MCF 10A (cell line): ENCODE measurements around the gene MYL1. TPM values are rescaled to one million over a fixed set of nuclear protein-coding genes. Genes with fewer than 3 reads are reported as not detected.

Source experiments
- BruUV-seq: library from RNA; stranded (reverse); fragments of 400-500 nt; replicated peaks from 2 replicates; lab custom pipeline; 2021; lab: Mats Ljungman, UMichigan
- CTCF ChIA-PET: fragments of 300-600 bp; sonication (Branson Sonifier 250); formaldehyde crosslinking; extraction: SDS; loops from one replicate; lab custom pipeline; 2021; ENCODE audit warnings: antibody characterized with exemption, inconsistent platforms; lab: Yijun Ruan, JAX
- POLR2A ChIA-PET: fragments of 300-600, 350-650 bp; sonication (Branson Sonifier 250); formaldehyde crosslinking; extraction: SDS; loops from one replicate; lab custom pipeline; 2020; ENCODE audit warnings: antibody characterized with exemption, inconsistent platforms; lab: Yijun Ruan, JAX
- DNase-seq: peaks from one replicate; pipeline ENCODE4 v3.0.0-alpha.2; 2018; ENCODE audit not compliant: unreplicated experiment
- H3K27ac Mint-ChIP-seq: one replicate; pipeline ENCODE4 v1.8.0; 2022; ENCODE audit warnings: mild to moderate bottlenecking, low read depth, mixed read lengths; ENCODE audit not compliant: unreplicated experiment
- H3K27me3 Mint-ChIP-seq: one replicate; pipeline ENCODE4 v1.8.0; 2022; ENCODE audit warnings: mixed read lengths; ENCODE audit not compliant: insufficient read depth, unreplicated experiment
- H3K36me3 Mint-ChIP-seq: one replicate; pipeline ENCODE4 v1.8.0; 2022; ENCODE audit warnings: mild to moderate bottlenecking, moderate library complexity, mixed read lengths; ENCODE audit not compliant: insufficient read depth, unreplicated experiment
- H3K4me1 Mint-ChIP-seq: one replicate; pipeline ENCODE4 v1.8.0; 2022; ENCODE audit warnings: mixed read lengths; ENCODE audit not compliant: insufficient read depth, unreplicated experiment
- H3K4me3 Mint-ChIP-seq: one replicate; pipeline ENCODE4 v1.8.0; 2022; ENCODE audit warnings: mild to moderate bottlenecking, moderate library complexity, mixed read lengths; ENCODE audit not compliant: unreplicated experiment
- H3K9me3 Mint-ChIP-seq: one replicate; pipeline ENCODE4 v1.8.0; 2022; ENCODE audit warnings: mixed read lengths; ENCODE audit not compliant: unreplicated experiment
- intact Hi-C: fragments of 100-400 bp; cut with micrococcal nuclease; formaldehyde crosslinking; loops from 2 replicates; pipeline ENCODE4 v1.14.1; 2022
- total RNA-seq: library from RNA; stranded (reverse); gene quantifications from 2 replicates; pipeline ENCODE4 v1.2.3, GENCODE V29; 2022
- TF ChIP-seq, protein P1 (sequence below): fragments of 200-600 bp; IDR thresholded peaks from one replicate; pipeline ENCODE4 v1.8.0; 2022; ENCODE audit warnings: antibody characterized with exemption, mild to moderate bottlenecking; ENCODE audit not compliant: unreplicated experiment

The MYL1 gene
- total RNA-seq, 1 experiment from 2014 or later = not detected

DNA sequence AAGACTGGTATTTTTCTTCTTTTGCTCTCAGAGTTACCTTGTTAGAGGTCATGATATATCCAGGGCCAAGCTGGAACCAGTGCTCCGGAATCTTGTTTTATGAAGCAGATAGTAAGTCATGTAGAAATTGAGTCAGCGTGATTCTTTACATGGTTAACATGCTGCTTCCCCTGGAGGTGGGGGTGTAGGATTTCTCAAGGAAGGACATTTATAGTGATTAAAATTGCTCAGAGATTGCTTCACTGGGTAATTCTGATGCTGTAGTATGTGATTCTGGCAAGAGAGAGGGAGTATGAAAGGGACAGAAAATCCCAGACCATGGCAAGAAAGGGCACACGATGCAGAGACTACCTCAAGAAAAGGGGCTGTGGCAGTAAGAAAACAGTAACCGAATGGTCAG is 8.0 kb upstream of the MYL1 start:
- ChIA-PET POLR2A (no interaction called here), CTCF (interaction anchor here (0.6 kb wide), 1 partner anchor 379 kb away, joined by 4 read pairs; no protein-coding TSS in a partner anchor)
- no peak overlapping the region for H3K4me3 Mint-ChIP-seq
- TF ChIP-seq, protein P1, sequence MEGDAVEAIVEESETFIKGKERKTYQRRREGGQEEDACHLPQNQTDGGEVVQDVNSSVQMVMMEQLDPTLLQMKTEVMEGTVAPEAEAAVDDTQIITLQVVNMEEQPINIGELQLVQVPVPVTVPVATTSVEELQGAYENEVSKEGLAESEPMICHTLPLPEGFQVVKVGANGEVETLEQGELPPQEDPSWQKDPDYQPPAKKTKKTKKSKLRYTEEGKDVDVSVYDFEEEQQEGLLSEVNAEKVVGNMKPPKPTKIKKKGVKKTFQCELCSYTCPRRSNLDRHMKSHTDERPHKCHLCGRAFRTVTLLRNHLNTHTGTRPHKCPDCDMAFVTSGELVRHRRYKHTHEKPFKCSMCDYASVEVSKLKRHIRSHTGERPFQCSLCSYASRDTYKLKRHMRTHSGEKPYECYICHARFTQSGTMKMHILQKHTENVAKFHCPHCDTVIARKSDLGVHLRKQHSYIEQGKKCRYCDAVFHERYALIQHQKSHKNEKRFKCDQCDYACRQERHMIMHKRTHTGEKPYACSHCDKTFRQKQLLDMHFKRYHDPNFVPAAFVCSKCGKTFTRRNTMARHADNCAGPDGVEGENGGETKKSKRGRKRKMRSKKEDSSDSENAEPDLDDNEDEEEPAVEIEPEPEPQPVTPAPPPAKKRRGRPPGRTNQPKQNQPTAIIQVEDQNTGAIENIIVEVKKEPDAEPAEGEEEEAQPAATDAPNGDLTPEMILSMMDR = no peak
- no peaks in the 10 kb centered on the region for H3K36me3 Mint-ChIP-seq
- no peak overlapping the region for H3K27ac Mint-ChIP-seq
- H3K4me1 Mint-ChIP-seq = no peaks in the 10 kb centered on the region
- BruUV-seq = no TSS peak
- intact Hi-C loops = no loop called here
- peaks cover 32% of the 10 kb centered on the region for H3K27me3 Mint-ChIP-seq
- DNase-seq = no peak
- H3K9me3 Mint-ChIP-seq = no peaks in the 10 kb centered on the region

DNA sequence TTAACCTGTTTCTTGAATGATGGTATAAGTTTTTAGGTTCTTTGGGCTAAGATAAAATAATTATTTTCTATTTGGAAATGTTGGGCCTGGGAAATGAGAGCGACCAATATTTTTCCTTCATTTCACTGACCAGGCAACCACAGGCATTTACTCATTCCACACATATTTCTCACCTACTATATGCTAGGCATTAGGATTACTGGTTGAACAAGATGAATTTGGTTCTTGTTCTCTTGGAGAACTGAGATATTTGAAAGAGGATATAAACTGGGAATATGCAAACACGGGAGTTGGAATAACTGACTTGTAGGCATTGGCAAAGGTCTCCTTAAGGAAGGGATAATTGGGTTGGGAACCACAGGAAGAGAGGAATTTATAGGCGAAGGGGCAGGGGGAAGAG is 3.9 kb upstream of the MYL1 start:
- peaks cover 26% of the 10 kb centered on the region for H3K27me3 Mint-ChIP-seq
- no peaks in the 10 kb centered on the region for H3K36me3 Mint-ChIP-seq
- intact Hi-C loops = no loop called here
- H3K27ac Mint-ChIP-seq = no peak overlapping the region
- TF ChIP-seq, protein P1 = no peak
- ChIA-PET CTCF (no interaction called here), POLR2A (no interaction called here)
- no TSS peak for BruUV-seq
- no peaks in the 10 kb centered on the region for H3K9me3 Mint-ChIP-seq
- H3K4me3 Mint-ChIP-seq = no peak overlapping the region
- no peaks in the 10 kb centered on the region for H3K4me1 Mint-ChIP-seq
- DNase-seq = no peak

DNA sequence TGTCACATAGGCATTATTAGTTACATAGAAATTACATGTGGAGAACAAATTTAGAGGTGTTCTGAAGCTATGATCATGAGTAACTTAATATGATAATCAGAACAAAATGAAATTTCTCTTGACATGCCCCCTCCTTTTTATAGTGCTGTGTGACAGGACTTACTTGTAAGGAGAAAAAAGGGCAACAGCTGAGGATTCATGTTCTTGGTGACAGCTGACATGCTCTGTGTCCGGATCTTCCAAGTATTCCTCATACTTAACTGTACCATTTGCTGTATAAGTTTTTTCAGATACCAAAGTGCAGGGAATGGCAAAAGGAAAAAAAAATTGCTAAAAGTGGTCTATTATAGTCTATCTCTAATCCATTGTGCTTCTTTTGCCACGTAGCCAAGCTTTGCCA is 3.5 kb upstream of the MYL1 start:
- no peaks in the 10 kb centered on the region for H3K4me1 Mint-ChIP-seq
- CTCF ChIA-PET = interaction anchor here (0.6 kb wide), 1 partner anchor 18 kb away, joined by 3 read pairs; no protein-coding TSS in a partner anchor
- POLR2A ChIA-PET = no interaction called here
- BruUV-seq = no TSS peak
- H3K36me3 Mint-ChIP-seq = no peaks in the 10 kb centered on the region
- H3K4me3 Mint-ChIP-seq = no peak overlapping the region
- no peak overlapping the region for H3K27ac Mint-ChIP-seq
- intact Hi-C loops = no loop called here
- H3K27me3 Mint-ChIP-seq = peaks cover 30% of the 10 kb centered on the region
- H3K9me3 Mint-ChIP-seq = no peaks in the 10 kb centered on the region
- no peak for DNase-seq
- TF ChIP-seq, protein P1 = no peak

DNA sequence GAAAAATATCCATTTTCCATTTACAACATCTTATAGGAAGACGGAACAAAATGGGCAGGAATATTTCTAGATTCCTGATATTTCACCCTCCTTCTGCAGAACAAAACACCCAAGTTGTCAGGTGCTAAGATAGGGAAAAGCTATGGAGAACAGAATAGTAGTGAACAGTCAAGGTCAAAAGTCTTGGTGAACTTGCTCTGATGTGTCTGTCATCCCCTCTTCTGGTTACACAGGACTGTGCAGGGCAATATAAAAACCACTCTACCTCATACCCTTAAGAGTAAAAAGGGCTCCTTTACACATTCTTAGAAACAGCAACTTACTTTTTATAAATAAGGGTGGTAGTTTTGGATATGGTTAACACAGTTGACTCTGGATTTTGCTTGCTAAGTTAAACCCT is 4.4 kb downstream of the MYL1 start:
- DNase-seq = no peak
- TF ChIP-seq, protein P1 = no peak
- no peak overlapping the region for H3K27ac Mint-ChIP-seq
- H3K9me3 Mint-ChIP-seq = no peaks in the 10 kb centered on the region
- BruUV-seq = no TSS peak
- H3K4me3 Mint-ChIP-seq = no peak overlapping the region
- CTCF ChIA-PET = no interaction called here
- H3K4me1 Mint-ChIP-seq = no peaks in the 10 kb centered on the region
- H3K36me3 Mint-ChIP-seq = no peaks in the 10 kb centered on the region
- intact Hi-C loops = no loop called here
- peaks cover 88% of the 10 kb centered on the region for H3K27me3 Mint-ChIP-seq
- POLR2A ChIA-PET = no interaction called here
